K562 treated with DMSO at 1 percent for 12 hours (cell line): Measurements from ENCODE around the gene NECTIN2. TPM values are rescaled to one million over a fixed set of nuclear protein-coding genes. Genes with fewer than 3 reads are reported as not detected.

Experiments
- total RNA-seq: library from RNA; unstranded; fragments of 300-600 nt; gene quantifications from 2 replicates; pipeline ENCODE4 v1.2.3, GENCODE V29; 2022; ENCODE audit not compliant: insufficient read depth

NECTIN2 gene
- 80.1 and 110 TPM in 2 replicates for total RNA-seq

DNA sequence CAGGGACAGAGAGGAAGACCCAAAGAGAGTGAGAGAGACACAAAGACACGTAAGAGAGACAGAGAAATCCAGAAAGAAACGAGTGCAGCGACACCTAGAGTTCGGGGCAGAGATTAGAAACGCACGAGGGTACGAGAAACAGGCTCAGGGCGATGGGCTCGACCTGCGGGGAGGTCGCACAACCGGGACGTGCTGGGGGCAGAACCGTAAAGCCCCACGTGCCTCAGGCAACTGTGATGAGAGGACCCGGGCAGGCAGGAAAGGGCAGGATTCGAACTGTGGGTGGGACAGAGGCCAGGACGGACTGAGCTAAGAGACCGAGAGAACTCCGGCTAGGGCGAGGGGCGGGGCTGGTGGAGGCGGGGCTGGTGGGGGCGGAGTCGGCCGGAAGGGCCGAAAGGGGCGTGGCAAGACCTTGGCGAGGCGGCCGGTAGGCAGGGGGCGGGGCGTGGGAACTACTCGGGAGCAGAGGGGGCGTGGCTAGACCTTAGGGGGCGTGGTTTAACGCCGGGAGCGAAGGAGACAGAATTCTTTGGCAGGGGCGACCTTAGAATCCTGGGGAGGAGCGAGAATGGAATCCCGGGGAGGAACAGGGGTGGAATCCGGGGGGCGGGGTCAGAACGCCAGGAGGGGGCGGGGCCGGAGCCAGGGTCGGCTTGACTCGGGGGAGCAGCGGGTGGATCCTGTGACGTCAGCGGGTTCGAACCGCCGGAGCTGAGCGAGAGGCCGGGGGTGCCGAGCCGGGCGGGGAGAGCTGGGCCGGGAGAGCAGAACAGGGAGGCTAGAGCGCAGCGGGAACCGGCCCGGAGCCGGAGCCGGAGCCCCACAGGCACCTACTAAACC lies at the start of gene NECTIN2:
NECTIN2 (plus strand) TSS at position 686 of the 843 bp plus-strand sequence. CDS start 229 bp downstream, outside the sequence.

DNA sequence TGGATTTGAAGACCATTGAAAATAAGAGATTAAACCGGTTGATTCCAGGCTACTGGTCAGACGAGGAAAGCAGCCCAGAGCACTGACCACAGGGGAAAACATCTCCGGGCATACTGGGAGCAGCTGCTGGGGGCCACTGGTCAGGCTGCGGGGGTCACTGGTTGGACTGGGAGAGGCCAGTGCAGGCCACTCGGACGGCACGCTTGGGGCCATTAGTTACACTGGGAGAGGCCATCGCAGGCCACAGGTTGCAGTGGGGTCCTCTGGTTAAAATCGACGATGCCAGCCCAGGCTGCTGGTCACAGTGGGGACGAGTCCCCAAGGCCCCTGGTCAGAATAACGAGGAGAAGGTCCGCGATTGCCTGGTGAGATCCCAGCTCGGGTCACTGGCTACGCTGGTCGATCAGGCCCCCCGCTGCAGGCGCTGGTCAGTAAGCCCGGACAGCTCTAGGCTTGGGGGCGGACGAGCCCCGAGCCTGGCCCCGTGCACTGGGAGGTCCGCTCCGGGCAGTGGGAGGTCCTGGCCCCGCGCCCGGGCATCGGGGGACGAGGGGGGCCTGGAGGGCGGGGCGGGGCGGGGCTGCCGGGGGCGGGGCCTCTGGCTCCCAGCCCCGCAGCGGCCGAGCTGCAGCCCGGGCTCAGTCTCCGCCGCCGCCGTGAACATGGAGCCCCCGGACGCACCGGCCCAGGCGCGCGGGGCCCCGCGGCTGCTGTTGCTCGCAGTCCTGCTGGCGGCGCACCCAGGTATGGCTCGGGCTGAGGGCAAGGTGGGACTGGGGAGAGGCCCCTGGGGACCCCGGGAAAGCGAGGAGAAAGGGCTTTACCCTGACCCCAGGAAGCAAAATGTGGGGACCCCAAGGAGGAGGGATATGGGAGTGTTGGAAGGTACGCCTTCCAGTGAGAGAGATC lies 37.4 kb upstream of the NECTIN2 start, which contains the start of gene BCAM:
BCAM (plus strand) TSS at position 641 of the 909 bp plus-strand sequence; CDS start at position 663, 22 bp downstream.

DNA sequence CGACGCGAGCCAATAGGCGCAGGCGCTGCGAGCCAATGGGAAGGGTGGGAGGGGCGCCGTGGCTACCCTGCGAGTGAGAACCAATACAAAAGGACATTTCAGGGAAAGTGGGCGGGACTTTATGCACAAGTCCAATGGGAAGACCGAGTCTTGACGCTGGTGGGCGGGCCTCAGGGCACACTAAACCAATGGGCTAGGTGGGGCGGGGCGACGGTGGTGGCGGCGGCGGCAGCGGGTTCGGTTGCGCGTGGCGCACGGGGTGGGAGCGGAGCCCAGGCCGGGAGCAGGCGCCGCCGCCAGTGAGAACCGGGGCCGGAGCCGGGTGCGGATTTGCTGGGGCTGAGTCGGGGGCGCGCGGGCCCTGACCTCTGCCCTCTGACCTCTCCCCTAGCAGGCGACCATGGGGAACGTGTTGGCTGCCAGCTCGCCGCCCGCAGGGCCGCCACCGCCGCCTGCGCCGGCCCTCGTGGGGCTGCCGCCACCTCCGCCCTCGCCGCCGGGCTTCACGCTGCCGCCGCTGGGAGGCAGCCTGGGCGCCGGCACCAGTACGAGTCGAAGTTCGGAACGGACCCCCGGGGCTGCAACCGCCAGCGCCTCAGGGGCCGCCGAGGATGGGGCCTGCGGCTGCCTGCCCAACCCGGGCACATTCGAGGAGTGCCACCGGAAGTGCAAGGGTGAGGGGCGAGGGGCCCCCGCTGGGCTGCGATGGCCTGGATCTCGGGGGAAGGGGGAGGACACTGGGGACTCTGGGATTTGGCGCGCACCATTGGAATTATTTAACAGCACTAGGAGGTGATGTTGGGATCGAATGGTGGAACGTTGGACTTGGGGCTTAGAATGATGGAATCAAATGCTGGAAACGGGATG lies 45.2 kb downstream of the NECTIN2 start, which contains the start of gene TOMM40:
TOMM40 (plus strand) TSS at position 239 of the 867 bp plus-strand sequence; CDS start at position 401, 162 bp downstream.

DNA sequence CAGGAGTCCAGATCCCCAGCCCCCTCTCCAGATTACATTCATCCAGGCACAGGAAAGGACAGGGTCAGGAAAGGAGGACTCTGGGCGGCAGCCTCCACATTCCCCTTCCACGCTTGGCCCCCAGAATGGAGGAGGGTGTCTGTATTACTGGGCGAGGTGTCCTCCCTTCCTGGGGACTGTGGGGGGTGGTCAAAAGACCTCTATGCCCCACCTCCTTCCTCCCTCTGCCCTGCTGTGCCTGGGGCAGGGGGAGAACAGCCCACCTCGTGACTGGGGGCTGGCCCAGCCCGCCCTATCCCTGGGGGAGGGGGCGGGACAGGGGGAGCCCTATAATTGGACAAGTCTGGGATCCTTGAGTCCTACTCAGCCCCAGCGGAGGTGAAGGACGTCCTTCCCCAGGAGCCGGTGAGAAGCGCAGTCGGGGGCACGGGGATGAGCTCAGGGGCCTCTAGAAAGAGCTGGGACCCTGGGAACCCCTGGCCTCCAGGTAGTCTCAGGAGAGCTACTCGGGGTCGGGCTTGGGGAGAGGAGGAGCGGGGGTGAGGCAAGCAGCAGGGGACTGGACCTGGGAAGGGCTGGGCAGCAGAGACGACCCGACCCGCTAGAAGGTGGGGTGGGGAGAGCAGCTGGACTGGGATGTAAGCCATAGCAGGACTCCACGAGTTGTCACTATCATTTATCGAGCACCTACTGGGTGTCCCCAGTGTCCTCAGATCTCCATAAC lies 59.5 kb downstream of the NECTIN2 start, which contains the start of gene APOE:
APOE (plus strand) TSS at position 360 of the 724 bp plus-strand sequence. CDS start 829 bp downstream, outside the sequence.

DNA sequence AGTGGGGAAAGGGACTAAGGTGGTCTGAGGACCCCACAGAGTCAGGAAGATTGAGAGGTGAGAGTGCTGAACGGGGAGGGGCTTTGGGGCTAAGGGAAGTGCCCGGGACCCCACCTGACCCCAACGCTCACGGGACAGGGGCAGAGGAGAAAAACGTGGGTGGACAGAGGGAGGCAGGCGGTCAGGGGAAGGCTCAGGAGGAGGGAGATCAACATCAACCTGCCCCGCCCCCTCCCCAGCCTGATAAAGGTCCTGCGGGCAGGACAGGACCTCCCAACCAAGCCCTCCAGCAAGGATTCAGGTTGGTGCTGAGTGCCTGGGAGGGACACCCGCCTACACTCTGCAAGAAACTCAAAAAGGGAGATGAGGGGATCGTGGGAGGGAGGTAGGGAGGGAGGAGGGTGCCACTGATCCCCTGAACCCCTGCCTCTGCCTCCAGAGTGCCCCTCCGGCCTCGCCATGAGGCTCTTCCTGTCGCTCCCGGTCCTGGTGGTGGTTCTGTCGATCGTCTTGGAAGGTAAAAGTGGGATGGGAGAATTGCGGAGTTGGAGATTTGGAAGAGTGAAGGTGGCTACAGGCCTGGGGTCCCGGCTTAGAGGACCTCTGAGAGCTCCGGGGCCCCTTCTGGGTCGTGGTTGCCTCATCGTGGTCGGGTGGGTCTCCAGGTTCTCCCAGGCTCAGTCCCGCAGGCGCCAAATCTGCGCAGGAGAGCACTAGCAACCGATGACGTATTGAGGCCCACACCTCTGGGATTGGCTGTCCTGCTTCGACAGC lies 68.5 kb downstream of the NECTIN2 start, which contains the start of gene APOC1:
APOC1 (plus strand) TSS at position 176 of the 774 bp plus-strand sequence; CDS start at position 460, 284 bp downstream.

Other genes with a start within 250 kb of the NECTIN2 start
- not detected in 2 replicates for gene IGSF23, start 232.7 kb upstream of the NECTIN2 start, total RNA-seq
- 6.4 and 18.5 TPM in 2 replicates for gene PVR, start 202.4 kb upstream of the NECTIN2 start, total RNA-seq
- gene CEACAM19, start 174.8 kb upstream of the NECTIN2 start, total RNA-seq, result 2.2 and 4.8 TPM in 2 replicates
- not detected in 2 replicates for gene CEACAM16, start 147.1 kb upstream of the NECTIN2 start, total RNA-seq
- 20.0 and 22.6 TPM in 2 replicates for gene BCL3, start 97.6 kb upstream of the NECTIN2 start, total RNA-seq
- not detected in 2 replicates for gene CBLC, start 68.4 kb upstream of the NECTIN2 start, total RNA-seq
- 2.7 and 6.7 TPM in 2 replicates for gene BCAM, start 37.2 kb upstream of the NECTIN2 start, total RNA-seq
- gene TOMM40, start 45.0 kb downstream of the NECTIN2 start, total RNA-seq, result 89.4 and 92.1 TPM in 2 replicates
- gene APOE, start 59.5 kb downstream of the NECTIN2 start, total RNA-seq, result 886 and 1,766 TPM in 2 replicates
- 862 and 1,208 TPM in 2 replicates for gene APOC1, start 68.3 kb downstream of the NECTIN2 start, total RNA-seq
- not detected in 2 replicates for gene APOC4, start 95.9 kb downstream of the NECTIN2 start, total RNA-seq
- gene APOC2, start 99.8 kb downstream of the NECTIN2 start, total RNA-seq, result not detected in 2 replicates
- 66.2 and 105 TPM in 2 replicates for gene CLPTM1, start 109.1 kb downstream of the NECTIN2 start, total RNA-seq
- 12.8 and 15.2 TPM in 2 replicates for gene RELB, start 155.2 kb downstream of the NECTIN2 start, total RNA-seq
- gene CLASRP, start 192.7 kb downstream of the NECTIN2 start, total RNA-seq, result 30.7 and 41.2 TPM in 2 replicates
- gene ZNF296, start 230.2 kb downstream of the NECTIN2 start, total RNA-seq, result 4.0 and 6.2 TPM in 2 replicates
- gene GEMIN7, start 233.0 kb downstream of the NECTIN2 start, total RNA-seq, result 39.3 and 48.7 TPM in 2 replicates
- gene PPP1R37, start 246.9 kb downstream of the NECTIN2 start, total RNA-seq, result 14.3 and 29.4 TPM in 2 replicates